SK-N-MC (cell line): ENCODE measurements around the gene EPHB3.
A peak's percentile ranks its signal among the peaks of the same experiment; 100 is the strongest.

Source experiments
- DNase-seq: peaks from one replicate; pipeline ENCODE4 v3.0.0-alpha.2; 2011; ENCODE audit warnings: low read depth, low spot score
- H3K27ac ChIP-seq: fragments of 200-600 bp; sonication (generic); 2 replicates; pipeline ENCODE4 v1.5.1; 2016; ENCODE audit warnings: mixed run types
- H3K36me3 ChIP-seq: fragments of 200-600 bp; sonication (generic); 2 replicates; pipeline ENCODE4 v1.6.1; 2017; ENCODE audit warnings: antibody characterized with exemption, low read length, mixed read lengths; ENCODE audit not compliant: insufficient read depth
- H3K4me3 ChIP-seq: fragments of 200-600 bp; sonication (generic); 2 replicates; pipeline ENCODE4 v1.5.1; 2016
- H3K9ac ChIP-seq: fragments of 200-600 bp; sonication (generic); 2 replicates; pipeline ENCODE4 v1.8.0; 2017; ENCODE audit warnings: mixed run types, mixed read lengths; ENCODE audit not compliant: insufficient read length
- H3K9me3 ChIP-seq: fragments of 200-600 bp; sonication (generic); 2 replicates; pipeline ENCODE4 v1.6.1; 2017; ENCODE audit warnings: low read depth, mild to moderate bottlenecking, antibody characterized with exemption, low read length, moderate library complexity, mixed read lengths
- EZH2 ChIP-seq: fragments of 200-600 bp; sonication (generic); IDR thresholded peaks from one replicate; pipeline ENCODE4 v1.6.1; 2017; ENCODE audit warnings: antibody characterized with exemption
- FOXP2 ChIP-seq: optimal IDR thresholded peaks from 2 replicates; pipeline ENCODE3; 2011; ENCODE audit warnings: mild to moderate bottlenecking, moderate library complexity; ENCODE audit not compliant: insufficient read depth; ENCODE audit errors: extremely low read length, control extremely low read depth
- POLR2AphosphoS5 ChIP-seq: IDR thresholded peaks from 2 replicates; pipeline ENCODE4 v1.6.1; 2012; ENCODE audit warnings: mild to moderate bottlenecking, low read depth, low read length, borderline replicate concordance

Gene EPHB3

DNA sequence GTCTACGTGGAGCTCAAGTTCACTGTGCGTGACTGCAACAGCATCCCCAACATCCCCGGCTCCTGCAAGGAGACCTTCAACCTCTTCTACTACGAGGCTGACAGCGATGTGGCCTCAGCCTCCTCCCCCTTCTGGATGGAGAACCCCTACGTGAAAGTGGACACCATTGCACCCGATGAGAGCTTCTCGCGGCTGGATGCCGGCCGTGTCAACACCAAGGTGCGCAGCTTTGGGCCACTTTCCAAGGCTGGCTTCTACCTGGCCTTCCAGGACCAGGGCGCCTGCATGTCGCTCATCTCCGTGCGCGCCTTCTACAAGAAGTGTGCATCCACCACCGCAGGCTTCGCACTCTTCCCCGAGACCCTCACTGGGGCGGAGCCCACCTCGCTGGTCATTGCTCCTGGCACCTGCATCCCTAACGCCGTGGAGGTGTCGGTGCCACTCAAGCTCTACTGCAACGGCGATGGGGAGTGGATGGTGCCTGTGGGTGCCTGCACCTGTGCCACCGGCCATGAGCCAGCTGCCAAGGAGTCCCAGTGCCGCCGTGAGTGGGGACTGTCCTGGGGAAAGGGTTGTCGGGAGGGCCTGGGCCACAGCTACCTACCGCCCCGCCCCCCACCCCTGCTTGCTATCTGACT lies 11.2 kb downstream of the EPHB3 start:
- no peak overlapping the region for H3K9ac ChIP-seq
- peak overlapping the region; percentile 48 for H3K27ac ChIP-seq
- TF ChIP-seq FOXP2 (no peak), EZH2 (no peak), POLR2AphosphoS5 (no peak; the same call in 1 of the 2 replicates)
- no peak for DNase-seq
- no peaks in the 10 kb centered on the region for H3K9me3 ChIP-seq
- no peak overlapping the region for H3K4me3 ChIP-seq
- H3K36me3 ChIP-seq, result peaks cover 82% of the 10 kb centered on the region

DNA sequence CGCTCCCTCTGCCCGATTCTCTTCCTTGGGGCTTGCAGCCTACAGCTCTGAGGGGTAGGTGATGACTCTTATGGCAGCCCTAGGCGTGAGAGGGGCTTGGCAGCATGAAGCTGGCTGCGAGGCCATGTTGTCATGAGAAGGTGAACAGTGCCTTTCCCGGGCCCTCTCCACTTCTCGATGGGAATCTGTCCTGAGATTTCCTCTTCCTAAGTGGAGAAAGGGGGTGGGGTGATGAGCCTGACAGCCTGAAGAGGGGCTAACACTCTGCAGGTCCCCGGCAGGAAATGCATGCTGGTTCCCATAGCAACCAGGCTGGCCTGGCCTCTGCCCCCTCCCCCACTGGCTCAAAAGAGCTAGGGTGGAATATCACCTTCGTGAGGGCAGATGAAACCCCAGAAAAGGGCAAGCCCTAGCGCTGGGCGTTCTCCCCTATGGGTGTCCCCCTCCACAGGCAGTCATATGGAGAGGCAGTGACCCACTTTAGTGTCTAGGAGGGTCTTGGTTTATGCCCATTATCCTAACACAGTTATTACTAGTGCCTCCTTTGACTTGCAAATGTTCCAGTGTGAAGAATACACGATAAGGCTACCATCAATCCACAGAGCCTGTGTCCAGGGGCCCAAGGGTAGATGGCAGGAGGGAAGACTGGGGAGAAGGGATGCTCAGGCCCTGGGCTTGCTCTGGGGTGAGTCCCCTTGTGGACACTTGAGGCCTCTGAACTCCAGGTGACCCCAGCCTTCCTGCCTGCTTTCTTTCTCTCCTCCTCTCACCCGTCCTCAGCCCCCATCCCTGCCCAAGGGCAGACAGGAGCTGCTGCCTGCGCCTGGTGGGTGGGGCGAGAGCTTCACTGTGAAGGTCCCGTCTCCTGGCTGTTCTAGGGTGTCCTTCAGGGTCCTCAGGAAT lies 13.2 kb downstream of the EPHB3 start:
- peak overlapping the region; percentile 36; the same call in 1 of the 2 replicates for H3K4me3 ChIP-seq
- DNase-seq, result no peak
- H3K9me3 ChIP-seq, result no peaks in the 10 kb centered on the region
- H3K36me3 ChIP-seq, result peaks cover 99% of the 10 kb centered on the region
- no peak for TF ChIP-seq EZH2
- peak overlapping the region; percentile 14 for H3K27ac ChIP-seq
- no peak overlapping the region for H3K9ac ChIP-seq

DNA sequence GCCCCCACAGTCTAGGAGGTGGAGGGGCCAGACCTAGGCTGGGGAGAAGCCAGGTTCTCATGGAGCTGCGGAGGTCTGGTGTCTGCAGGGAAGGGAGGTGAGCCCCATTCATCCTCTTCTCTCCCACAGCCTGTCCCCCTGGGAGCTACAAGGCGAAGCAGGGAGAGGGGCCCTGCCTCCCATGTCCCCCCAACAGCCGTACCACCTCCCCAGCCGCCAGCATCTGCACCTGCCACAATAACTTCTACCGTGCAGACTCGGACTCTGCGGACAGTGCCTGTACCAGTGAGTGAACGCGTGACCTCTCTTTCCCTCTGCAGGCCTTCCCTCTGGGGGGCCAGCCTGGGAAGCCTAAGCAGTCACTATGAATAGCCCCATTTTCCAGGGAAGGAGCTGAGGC lies 14.1 kb downstream of the EPHB3 start:
- no peak overlapping the region for H3K4me3 ChIP-seq
- no peak for TF ChIP-seq FOXP2
- TF ChIP-seq POLR2AphosphoS5, result no peak
- no peak for TF ChIP-seq EZH2
- peaks cover 99% of the 10 kb centered on the region for H3K36me3 ChIP-seq
- H3K9ac ChIP-seq, result no peak overlapping the region
- no peak for DNase-seq
- no peak overlapping the region for H3K27ac ChIP-seq
- H3K9me3 ChIP-seq, result no peaks in the 10 kb centered on the region

DNA sequence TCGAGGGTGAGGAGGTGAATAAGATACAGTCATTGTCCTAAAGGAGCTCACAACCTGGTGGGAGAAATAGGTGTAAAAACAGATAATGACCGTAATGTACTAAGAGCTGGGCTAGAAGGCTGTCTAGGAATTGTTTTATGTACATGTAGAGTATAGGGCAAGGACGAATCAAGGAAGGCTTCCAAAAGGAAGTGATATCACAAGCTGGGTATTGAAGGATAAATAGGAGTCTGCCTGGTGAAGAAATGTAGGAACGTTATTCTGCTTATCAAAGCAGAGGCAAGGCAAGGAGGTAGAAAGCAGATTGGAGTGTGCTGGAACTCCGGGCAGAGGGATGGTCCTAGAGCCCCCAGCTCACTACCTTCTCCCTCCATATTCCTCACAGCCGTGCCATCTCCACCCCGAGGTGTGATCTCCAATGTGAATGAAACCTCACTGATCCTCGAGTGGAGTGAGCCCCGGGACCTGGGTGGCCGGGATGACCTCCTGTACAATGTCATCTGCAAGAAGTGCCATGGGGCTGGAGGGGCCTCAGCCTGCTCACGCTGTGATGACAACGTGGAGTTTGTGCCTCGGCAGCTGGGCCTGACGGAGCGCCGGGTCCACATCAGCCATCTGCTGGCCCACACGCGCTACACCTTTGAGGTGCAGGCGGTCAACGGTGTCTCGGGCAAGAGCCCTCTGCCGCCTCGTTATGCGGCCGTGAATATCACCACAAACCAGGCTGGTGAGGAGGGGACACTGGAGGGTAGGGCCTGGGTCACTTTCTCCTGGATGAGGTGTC lies 15.1 kb downstream of the EPHB3 start:
- no peaks in the 10 kb centered on the region for H3K9me3 ChIP-seq
- H3K36me3 ChIP-seq, result peaks cover 100% of the 10 kb centered on the region
- DNase-seq, result no peak
- H3K9ac ChIP-seq, result no peak overlapping the region
- no peak overlapping the region for H3K4me3 ChIP-seq
- TF ChIP-seq EZH2 (no peak), POLR2AphosphoS5 (no peak), FOXP2 (no peak)
- 0 out of 2 replicates have a peak overlapping the region, but pooled peaks have one; percentile 7 for H3K27ac ChIP-seq

DNA sequence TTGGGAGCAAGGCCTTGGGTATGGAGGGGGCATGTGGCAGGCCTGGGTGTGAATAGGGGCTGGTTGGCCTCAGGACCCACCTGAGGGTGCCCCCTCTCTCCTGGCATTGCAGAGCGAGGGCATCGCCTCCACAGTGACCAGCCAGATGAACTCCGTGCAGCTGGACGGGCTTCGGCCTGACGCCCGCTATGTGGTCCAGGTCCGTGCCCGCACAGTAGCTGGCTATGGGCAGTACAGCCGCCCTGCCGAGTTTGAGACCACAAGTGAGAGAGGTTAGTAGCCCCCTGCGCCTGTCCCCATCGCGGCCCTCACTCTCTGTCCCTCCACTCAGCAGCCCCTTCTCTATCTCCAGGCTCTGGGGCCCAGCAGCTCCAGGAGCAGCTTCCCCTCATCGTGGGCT lies 16.0 kb downstream of the EPHB3 start:
- DNase-seq, result no peak
- peaks cover 100% of the 10 kb centered on the region for H3K36me3 ChIP-seq
- H3K4me3 ChIP-seq, result no peak overlapping the region
- H3K9me3 ChIP-seq, result no peaks in the 10 kb centered on the region
- H3K9ac ChIP-seq, result no peak overlapping the region
- H3K27ac ChIP-seq, result peak overlapping the region; percentile 7; the same call in 1 of the 2 replicates
- TF ChIP-seq EZH2 (no peak), FOXP2 (no peak), POLR2AphosphoS5 (no peak)

DNA sequence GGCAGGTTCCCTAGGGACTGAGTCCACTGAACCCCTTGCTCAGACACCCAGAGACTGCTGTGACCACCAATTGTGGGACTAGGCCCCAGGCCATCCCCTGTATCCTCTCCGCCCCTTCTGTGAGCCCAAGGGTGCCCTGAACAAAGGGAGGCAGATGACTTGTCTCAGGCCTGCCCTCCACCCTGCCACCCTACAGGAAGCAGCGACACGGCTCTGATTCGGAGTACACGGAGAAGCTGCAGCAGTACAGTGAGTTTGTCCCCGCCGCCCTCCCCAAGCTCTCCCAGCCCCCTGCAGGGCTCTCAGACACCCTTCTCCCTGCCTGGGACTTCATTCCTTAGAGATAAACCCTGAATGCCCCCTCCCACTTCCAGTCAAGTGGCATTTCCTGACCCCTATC lies 16.6 kb downstream of the EPHB3 start:
- H3K9me3 ChIP-seq, result no peaks in the 10 kb centered on the region
- H3K36me3 ChIP-seq, result peaks cover 99% of the 10 kb centered on the region
- H3K9ac ChIP-seq, result no peak overlapping the region
- TF ChIP-seq EZH2 (no peak), FOXP2 (no peak), POLR2AphosphoS5 (no peak)
- H3K4me3 ChIP-seq, result no peak overlapping the region
- peak overlapping the region; percentile 48 for H3K27ac ChIP-seq
- DNase-seq, result no peak

DNA sequence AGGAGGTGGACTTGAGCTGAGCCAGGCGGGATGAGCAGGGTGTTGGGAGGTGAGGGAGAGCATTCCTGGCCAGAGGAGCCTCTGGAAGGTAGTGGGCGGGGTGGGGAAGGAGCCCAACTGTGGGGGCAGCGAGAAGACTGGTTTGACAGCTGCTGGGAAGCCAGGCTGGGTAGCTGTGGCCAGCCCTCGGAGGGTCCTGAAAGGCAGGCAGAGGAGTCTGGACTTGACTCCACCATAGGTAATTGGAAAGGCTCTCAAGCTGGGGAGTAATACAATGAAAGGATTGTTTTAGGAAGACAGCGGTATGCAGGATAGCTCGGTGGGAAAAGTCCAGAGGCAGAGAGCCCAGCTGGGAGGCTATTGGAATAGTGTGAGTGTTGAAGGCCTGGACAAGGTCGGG lies 17.2 kb downstream of the EPHB3 start:
- no peak for DNase-seq
- H3K9me3 ChIP-seq, result no peaks in the 10 kb centered on the region
- H3K36me3 ChIP-seq, result peaks cover 93% of the 10 kb centered on the region
- TF ChIP-seq POLR2AphosphoS5, result no peak
- no peak for TF ChIP-seq EZH2
- no peak for TF ChIP-seq FOXP2
- H3K9ac ChIP-seq, result no peak overlapping the region
- no peak overlapping the region for H3K4me3 ChIP-seq
- peak overlapping the region; percentile 48 for H3K27ac ChIP-seq

DNA sequence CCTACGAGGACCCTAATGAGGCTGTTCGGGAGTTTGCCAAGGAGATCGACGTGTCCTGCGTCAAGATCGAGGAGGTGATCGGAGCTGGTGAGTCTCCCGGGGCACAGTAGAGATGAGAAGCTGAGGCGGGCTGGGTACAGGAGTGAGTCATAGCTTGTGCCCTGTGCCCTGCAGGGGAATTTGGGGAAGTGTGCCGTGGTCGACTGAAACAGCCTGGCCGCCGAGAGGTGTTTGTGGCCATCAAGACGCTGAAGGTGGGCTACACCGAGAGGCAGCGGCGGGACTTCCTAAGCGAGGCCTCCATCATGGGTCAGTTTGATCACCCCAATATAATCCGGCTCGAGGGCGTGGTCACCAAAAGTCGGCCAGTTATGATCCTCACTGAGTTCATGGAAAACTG lies 17.9 kb downstream of the EPHB3 start:
- no peak for DNase-seq
- TF ChIP-seq POLR2AphosphoS5, result no peak
- no peak for TF ChIP-seq EZH2
- TF ChIP-seq FOXP2, result no peak
- Histone ChIP-seq H3K36me3 (peaks cover 86% of the 10 kb centered on the region), H3K4me3 (no peak overlapping the region), H3K9me3 (no peaks in the 10 kb centered on the region), H3K27ac (0 out of 2 replicates have a peak overlapping the region, but pooled peaks have one; percentile 9), H3K9ac (no peak overlapping the region)
